Right lobe of liver (tissue), 6 donors: ENCODE measurements around the gene SLMAP. TPM values are rescaled to one million over a fixed set of nuclear protein-coding genes. Genes with fewer than 3 reads are reported as not detected.
A peak's percentile ranks its signal among the peaks of the same experiment; 100 is the strongest.

Source experiments
- ATAC-seq, 4 donors: fragments of 200-7000 bp; cut with Tn5 transposase; one replicate each; pipeline ENCODE4 v1.9.1; 2020; ENCODE audit warnings: mild to moderate bottlenecking in 4 of 4, moderate library complexity in 4 of 4
- DNase-seq, 3 donors: peaks; one replicate each; pipeline ENCODE4 v3.0.0-alpha.2; 2020
- H3K27ac ChIP-seq, 3 donors: fragments of 200-600 bp; one replicate each; pipeline ENCODE4 v1.8.0; 2022
- H3K27me3 ChIP-seq, 2 donors: fragments of 200-600 bp; one replicate each; pipeline ENCODE4 v1.8.0; 2022
- H3K36me3 ChIP-seq, 4 donors: fragments of 200-600 bp; sonication (generic) in 1 of 4; one replicate each; pipeline versions ENCODE4 v1.5.1 to v1.8.0; 2017 to 2022; ENCODE audit warnings: control low read depth in 1 of 4
- H3K4me1 ChIP-seq, 4 donors: fragments of 200-600 bp; sonication (generic) in 1 of 4; one replicate each; pipeline versions ENCODE4 v1.5.1 to v1.8.0; 2017 to 2022; ENCODE audit warnings: control low read depth in 1 of 4
- H3K4me3 ChIP-seq, 3 donors: fragments of 200-600 bp; one replicate each; pipeline ENCODE4 v1.8.0; 2022
- H3K9me3 ChIP-seq, 4 donors: fragments of 200-600 bp; sonication (generic) in 1 of 4; one replicate each; pipeline versions ENCODE4 v1.5.1 to v1.8.0; 2017 to 2022; ENCODE audit warnings: control low read depth in 1 of 4
- POLR2A ChIP-seq: fragments of 450-650 bp; IDR thresholded peaks from one replicate; pipeline ENCODE4 v1.6.1; 2017; ENCODE audit warnings: antibody characterized with exemption, mild to moderate bottlenecking
- WGBS: methylation state at CpG from one replicate; pipeline ENCODE4 v1.1.6; 2018; ENCODE audit warnings: low coverage, low lambda C conversion rate; ENCODE audit not compliant: insufficient coverage; ENCODE audit errors: missing lambda C conversion rate; 5-methylcytosine and 5-hydroxymethylcytosine counted together
- intact Hi-C, 2 donors: fragments of 100-400 bp; cut with DNase I; formaldehyde crosslinking; loops; one replicate each; pipeline versions ENCODE4 v1.11.2 to v1.14.1; 2022
- total RNA-seq, 6 experiments: library from RNA; depleted of rRNA in 2 of 6; stranded (reverse); fragments of >200 nt in 2 of 6; fragmentation: NEBNext Ultra II Directional in 3 of 6; extraction: Animal tissue kit (Norgen Biotek cat#: 25700) in 3 of 6; gene quantifications; one replicate each; pipeline versions ENCODE4 v1.1.0 to v1.2.4, GENCODE V29; 2016 to 2023
- TF ChIP-seq, protein P1 (sequence below), 4 donors: fragments of 200-600 bp in 3 of 4; fragments of 450-650 bp in 1 of 4; IDR thresholded peaks; one replicate each; pipeline versions ENCODE4 v1.5.1 to v1.8.0; 2016 to 2022; ENCODE audit warnings: antibody characterized with exemption in 4 of 4, mild to moderate bottlenecking in 2 of 4
- donor health status: DM: no; HTN: yes; CAD: no.
- donor health status: DM: no; HTN: no; CAD: no.
- donor health status: DM: no; HTN: no; CAD: no.
- donor health status: DM: no; HTN: yes; CAD: no.
- donor health status: DM: no; HTN: yes; CAD: no.

The SLMAP gene
- total RNA-seq, 6 experiments from 2014 or later, result 21.1 to 34.9 (median 25.1) TPM

DNA sequence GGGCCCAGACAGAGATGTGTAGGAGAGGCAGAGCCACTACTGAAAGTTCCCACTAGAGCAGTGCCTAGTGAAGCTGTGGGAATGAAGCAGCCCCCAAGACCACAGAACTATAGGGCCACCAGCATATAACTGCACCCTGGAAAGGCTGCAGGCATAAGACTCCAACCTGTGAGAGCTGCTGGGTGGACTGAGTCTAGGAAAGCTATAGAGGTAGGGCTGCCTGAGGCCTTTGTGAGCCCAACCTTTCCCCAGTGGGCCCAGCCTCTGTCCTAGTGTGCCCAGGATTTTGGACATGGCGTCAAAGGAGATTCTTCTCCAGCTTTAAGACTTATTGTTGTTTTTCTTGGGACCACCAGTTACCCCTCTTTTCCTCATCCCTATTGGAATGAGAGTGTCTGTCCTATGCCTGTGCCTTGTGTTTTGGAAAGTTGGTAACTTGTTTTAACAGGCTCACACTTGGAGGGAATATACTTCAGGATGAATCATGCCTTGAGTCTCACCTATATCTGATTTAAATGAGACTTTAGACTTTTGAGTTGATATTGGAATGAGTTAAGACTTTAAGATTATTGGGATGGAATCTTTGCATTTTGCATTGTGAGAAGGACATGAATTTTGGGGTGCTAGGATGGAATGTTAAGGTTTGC, 28.1 kb downstream of the SLMAP start:
- H3K27ac ChIP-seq, result no peak overlapping the region
- peaks cover 0 to 19% (median 5%) of the 10 kb centered on the region in 4 donors for H3K4me1 ChIP-seq
- intact Hi-C loops, result no loop called here
- 100% methylated on average over 1 of the region's 1 CpG for WGBS
- DNase-seq, result no peak
- H3K4me3 ChIP-seq, result no peak overlapping the region
- ATAC-seq, result peak in 1 of 4 donors; percentile 20
- no peaks in the 10 kb centered on the region for H3K9me3 ChIP-seq
- no peaks in the 10 kb centered on the region for H3K27me3 ChIP-seq
- H3K36me3 ChIP-seq, result no peaks in the 10 kb centered on the region
- TF ChIP-seq, protein P1, sequence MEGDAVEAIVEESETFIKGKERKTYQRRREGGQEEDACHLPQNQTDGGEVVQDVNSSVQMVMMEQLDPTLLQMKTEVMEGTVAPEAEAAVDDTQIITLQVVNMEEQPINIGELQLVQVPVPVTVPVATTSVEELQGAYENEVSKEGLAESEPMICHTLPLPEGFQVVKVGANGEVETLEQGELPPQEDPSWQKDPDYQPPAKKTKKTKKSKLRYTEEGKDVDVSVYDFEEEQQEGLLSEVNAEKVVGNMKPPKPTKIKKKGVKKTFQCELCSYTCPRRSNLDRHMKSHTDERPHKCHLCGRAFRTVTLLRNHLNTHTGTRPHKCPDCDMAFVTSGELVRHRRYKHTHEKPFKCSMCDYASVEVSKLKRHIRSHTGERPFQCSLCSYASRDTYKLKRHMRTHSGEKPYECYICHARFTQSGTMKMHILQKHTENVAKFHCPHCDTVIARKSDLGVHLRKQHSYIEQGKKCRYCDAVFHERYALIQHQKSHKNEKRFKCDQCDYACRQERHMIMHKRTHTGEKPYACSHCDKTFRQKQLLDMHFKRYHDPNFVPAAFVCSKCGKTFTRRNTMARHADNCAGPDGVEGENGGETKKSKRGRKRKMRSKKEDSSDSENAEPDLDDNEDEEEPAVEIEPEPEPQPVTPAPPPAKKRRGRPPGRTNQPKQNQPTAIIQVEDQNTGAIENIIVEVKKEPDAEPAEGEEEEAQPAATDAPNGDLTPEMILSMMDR (IDR thresholded peaks at IDR 0.05), result no peak
- TF ChIP-seq POLR2A, result no peak

DNA sequence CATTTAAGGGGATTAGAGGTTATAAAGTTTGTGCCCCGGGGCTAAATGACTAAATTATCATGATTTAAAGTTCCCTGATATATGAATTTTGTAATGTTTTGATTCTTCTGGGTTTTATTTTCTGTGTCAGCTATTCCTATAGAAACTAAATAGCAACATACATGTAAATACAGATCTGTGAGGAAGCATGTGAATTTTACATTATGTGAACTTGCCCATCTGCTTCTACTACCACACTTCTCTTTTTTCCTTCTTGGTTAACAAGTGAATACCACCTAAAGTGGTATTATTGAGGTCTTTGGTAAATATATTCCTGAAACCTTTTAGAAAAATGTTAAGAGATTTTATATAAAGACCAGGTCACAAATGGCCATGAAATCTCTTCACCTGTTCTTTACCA, 29.3 kb downstream of the SLMAP start:
- Histone ChIP-seq H3K9me3 (no peaks in the 10 kb centered on the region), H3K36me3 (no peaks in the 10 kb centered on the region), H3K4me1 (peaks cover 0 to 19% (median 5%) of the 10 kb centered on the region in 4 donors), H3K4me3 (no peak overlapping the region), H3K27me3 (no peaks in the 10 kb centered on the region), H3K27ac (no peak overlapping the region)
- 82% methylated on average over 1 of the region's 1 CpG for WGBS
- DNase-seq, result no peak
- no peak for ATAC-seq
- intact Hi-C loops, result no loop called here
- TF ChIP-seq, protein P1 (IDR thresholded peaks at IDR 0.05), result no peak
- no peak for TF ChIP-seq POLR2A

DNA sequence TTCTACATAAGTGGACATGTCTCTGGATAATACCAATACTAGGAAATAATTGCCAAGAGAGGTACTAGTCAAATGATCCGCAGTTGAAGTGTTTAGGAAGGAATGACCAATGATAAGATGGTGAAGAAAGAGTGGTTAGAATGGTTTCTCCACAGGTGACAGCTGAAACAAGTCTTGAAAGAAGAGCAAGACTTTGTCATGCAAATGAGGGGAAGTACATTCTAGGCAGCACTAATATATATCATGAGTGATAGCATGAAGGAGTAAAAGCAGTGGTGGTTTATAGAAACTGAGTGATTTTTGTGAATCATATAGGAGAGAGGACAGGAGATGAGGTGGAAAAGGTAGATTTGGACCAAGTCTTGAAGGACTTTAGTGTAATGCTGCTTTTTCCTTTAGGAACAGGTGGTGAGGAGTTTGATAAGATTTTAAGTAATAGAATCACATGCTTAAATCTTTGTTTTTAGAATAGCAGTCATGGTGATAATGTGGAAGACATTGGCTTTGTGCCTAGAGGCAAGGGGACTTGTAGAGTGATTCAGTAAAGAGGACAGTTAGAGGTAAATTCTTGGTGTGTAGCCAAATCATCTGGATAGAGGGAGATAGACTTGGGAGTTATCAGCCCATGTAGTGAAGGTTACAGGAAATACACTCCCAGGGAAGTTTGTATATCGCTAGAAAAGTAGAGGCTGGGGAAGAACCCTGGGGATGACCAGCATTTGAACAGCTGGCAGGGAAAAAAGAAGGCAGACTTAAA, 31.9 kb downstream of the SLMAP start:
- ATAC-seq, result peak in 1 of 4 donors; percentile 41
- no peak for DNase-seq
- H3K27ac ChIP-seq, result no peak overlapping the region
- no peaks in the 10 kb centered on the region for H3K27me3 ChIP-seq
- no peak overlapping the region for H3K4me3 ChIP-seq
- peaks cover 0 to 16% (median 5%) of the 10 kb centered on the region in 4 donors for H3K4me1 ChIP-seq
- TF ChIP-seq POLR2A, result no peak
- TF ChIP-seq, protein P1 (IDR thresholded peaks at IDR 0.05), result no peak
- WGBS, result 24% methylated on average over 2 of the region's 2 CpGs
- no peaks in the 10 kb centered on the region for H3K9me3 ChIP-seq
- intact Hi-C loops, result no loop called here
- H3K36me3 ChIP-seq, result no peaks in the 10 kb centered on the region

DNA sequence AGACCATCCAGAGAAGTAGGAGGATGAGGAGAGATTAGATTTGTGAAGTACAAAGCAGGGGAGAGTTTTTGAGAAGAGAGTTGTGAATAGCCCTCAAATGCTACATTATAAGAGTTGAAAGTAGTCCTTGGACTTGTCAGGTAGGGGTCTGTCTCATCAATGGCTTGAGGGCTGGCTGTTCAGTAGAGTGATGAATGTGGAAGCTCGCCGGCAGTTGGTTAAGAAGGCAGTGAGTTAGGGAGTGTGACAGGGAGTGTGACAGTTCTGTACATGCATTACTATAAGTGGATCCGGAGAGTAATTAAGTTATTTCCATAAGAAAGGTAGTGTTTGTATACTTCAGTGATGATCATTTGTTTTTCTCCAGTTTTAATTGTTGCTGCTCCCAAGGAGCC, 32.5 kb downstream of the SLMAP start:
- H3K4me3 ChIP-seq, result no peak overlapping the region
- 92% methylated on average over 2 of the region's 3 CpGs for WGBS
- no peak overlapping the region for H3K27ac ChIP-seq
- H3K36me3 ChIP-seq, result no peaks in the 10 kb centered on the region
- intact Hi-C loops, result no loop called here
- DNase-seq (no peak), ATAC-seq (no peak)
- peaks cover 0 to 10% (median 4%) of the 10 kb centered on the region in 4 donors for H3K4me1 ChIP-seq
- no peaks in the 10 kb centered on the region for H3K9me3 ChIP-seq
- no peaks in the 10 kb centered on the region for H3K27me3 ChIP-seq
- no peak for TF ChIP-seq POLR2A
- TF ChIP-seq, protein P1 (IDR thresholded peaks at IDR 0.05), result no peak
